B cell (primary cell): ENCODE measurements around the gene KRIT1.

Experiments used
- CTCF ChIP-seq: fragments of 200-600 bp; IDR thresholded peaks from one replicate; pipeline ENCODE4 v1.8.0; 2022; ENCODE audit warnings: antibody characterized with exemption, mild to moderate bottlenecking
- EZH2 ChIP-seq: IDR thresholded peaks from 2 replicates; pipeline ENCODE4 v1.6.1; 2012; ENCODE audit warnings: borderline replicate concordance, low read depth, mild to moderate bottlenecking, moderate library complexity, low read length; ENCODE audit not compliant: insufficient read depth, poor library complexity, severe bottlenecking

GRCh38 chr7:92259610-92260247 is 14.0 kb upstream of the KRIT1 start:
- TF ChIP-seq CTCF (no peak), EZH2 (no peak)
